ENCODE measurements around the gene PCNX1.

PCNX1 gene

DNA sequence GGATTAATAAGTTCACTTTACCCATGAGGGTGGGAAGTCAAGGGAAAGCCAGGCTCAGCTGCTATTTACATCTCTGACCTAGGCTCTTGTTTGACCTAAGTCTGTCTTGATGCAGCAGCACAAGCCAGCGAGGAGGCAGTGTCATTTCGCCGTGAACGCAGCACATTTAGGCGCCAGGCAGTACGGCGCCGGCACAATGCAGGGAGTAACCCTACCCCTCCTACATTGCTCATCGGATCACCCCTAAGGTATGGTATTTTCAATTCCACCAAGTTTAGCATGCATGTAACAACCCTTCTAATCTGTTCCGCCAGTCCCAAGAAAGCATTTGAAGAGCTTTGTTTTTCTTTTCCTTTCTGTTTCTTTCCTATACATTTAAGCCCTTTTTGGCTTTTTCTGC is 81.2 kb downstream of the PCNX1 start:
- H3K27ac ChIP-seq (ENCODE audit: insufficient read depth, low read depth, low read length, poor library complexity, severe bottlenecking), result no peak overlapping the region
- H3K36me3 ChIP-seq (ENCODE audit: control insufficient read depth, insufficient read depth, low read length), result no peaks in the 10 kb centered on the region
- no peaks in the 10 kb centered on the region for H3K4me1 ChIP-seq (ENCODE audit: control insufficient read depth, insufficient read depth, low read length)
- H3K27me3 ChIP-seq (ENCODE audit: control insufficient read depth, insufficient read depth, low read length, poor library complexity, severe bottlenecking), result no peaks in the 10 kb centered on the region
- H3K9me3 ChIP-seq (ENCODE audit: control insufficient read depth, low read length), result no peaks in the 10 kb centered on the region
- no peak overlapping the region for H3K4me3 ChIP-seq (ENCODE audit: insufficient read depth, low read depth, low read length)
- WGBS, 2 experiments, result 87 to 93% methylated on average over 10 of the region's 10 CpGs

DNA sequence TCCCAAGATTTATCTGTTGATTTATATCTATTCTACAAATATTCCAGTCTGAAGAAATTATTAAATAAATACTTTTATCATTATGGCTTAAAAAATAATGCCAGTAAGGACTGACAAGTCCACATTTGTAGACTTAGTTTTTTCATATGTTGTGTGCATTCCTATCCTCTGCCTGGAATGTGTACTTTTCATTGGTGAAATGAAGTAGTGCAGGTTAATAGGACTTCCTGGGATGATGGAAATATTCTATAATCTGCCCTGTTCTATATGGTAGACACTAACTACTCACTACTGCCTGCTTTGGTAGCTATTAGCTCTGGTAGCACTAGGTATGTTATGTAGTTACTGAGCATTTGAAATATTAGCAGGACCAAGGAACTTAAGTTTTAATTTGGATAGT is 86.7 kb downstream of the PCNX1 start:
- H3K36me3 ChIP-seq (ENCODE audit: control insufficient read depth, insufficient read depth, low read length), result no peaks in the 10 kb centered on the region
- no peaks in the 10 kb centered on the region for H3K9me3 ChIP-seq (ENCODE audit: control insufficient read depth, low read length)
- no peak overlapping the region for H3K27ac ChIP-seq (ENCODE audit: insufficient read depth, low read depth, low read length, poor library complexity, severe bottlenecking)
- no peak overlapping the region for H3K4me3 ChIP-seq (ENCODE audit: insufficient read depth, low read depth, low read length)
- no peaks in the 10 kb centered on the region for H3K27me3 ChIP-seq (ENCODE audit: control insufficient read depth, insufficient read depth, low read length, poor library complexity, severe bottlenecking)
- H3K4me1 ChIP-seq (ENCODE audit: control insufficient read depth, insufficient read depth, low read length), result no peaks in the 10 kb centered on the region

DNA sequence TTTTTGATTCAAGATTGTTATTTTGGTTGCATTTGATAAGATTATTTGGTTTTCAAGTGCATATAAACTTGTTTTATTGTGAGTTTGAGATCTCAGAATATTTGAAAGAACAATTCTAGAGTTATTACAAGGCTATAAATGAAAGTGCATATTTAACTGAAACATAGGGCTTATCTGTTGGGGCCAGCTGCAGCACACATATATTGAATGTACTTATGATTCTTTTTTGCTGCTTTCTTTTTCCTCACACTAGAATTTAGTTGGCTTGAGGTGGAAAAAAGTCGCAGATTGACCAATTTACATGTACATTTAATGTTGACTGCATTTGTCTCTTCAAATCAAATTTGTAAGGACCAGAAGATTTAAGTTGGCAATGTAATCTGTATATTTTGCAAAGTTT is 88.0 kb downstream of the PCNX1 start:
- Histone ChIP-seq H3K27ac (ENCODE audit: insufficient read depth, low read depth, low read length, poor library complexity, severe bottlenecking) (no peak overlapping the region), H3K4me1 (ENCODE audit: control insufficient read depth, insufficient read depth, low read length) (no peaks in the 10 kb centered on the region), H3K27me3 (ENCODE audit: control insufficient read depth, insufficient read depth, low read length, poor library complexity, severe bottlenecking) (no peaks in the 10 kb centered on the region), H3K9me3 (ENCODE audit: control insufficient read depth, low read length) (no peaks in the 10 kb centered on the region), H3K36me3 (ENCODE audit: control insufficient read depth, insufficient read depth, low read length) (no peaks in the 10 kb centered on the region), H3K4me3 (ENCODE audit: insufficient read depth, low read depth, low read length) (no peak overlapping the region)
- WGBS, 2 experiments, result 83 to 100% methylated on average over 1 of the region's 1 CpG

DNA sequence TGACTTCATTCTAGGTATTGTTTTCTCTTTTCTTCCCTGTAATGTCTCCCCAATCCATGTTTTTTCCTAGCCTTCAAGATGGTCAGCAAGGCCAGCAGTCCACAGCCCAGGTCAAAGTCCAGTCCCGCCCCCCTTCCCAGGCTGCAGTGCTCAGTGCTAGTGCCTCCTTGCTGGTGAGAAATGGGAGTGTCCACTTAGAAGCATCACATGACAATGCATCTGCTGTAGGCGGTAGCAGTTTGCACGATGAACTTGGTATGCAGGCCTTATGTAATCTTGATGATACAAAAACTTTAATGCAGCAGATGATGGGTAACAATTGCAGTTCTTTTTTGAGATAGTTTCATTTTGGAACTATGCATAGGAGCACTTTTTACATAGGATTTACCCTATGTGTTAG is 88.4 kb downstream of the PCNX1 start:
- Histone ChIP-seq H3K9me3 (ENCODE audit: control insufficient read depth, low read length) (no peaks in the 10 kb centered on the region), H3K4me1 (ENCODE audit: control insufficient read depth, insufficient read depth, low read length) (no peaks in the 10 kb centered on the region), H3K36me3 (ENCODE audit: control insufficient read depth, insufficient read depth, low read length) (no peaks in the 10 kb centered on the region), H3K27me3 (ENCODE audit: control insufficient read depth, insufficient read depth, low read length, poor library complexity, severe bottlenecking) (no peaks in the 10 kb centered on the region), H3K4me3 (ENCODE audit: insufficient read depth, low read depth, low read length) (no peak overlapping the region), H3K27ac (ENCODE audit: insufficient read depth, low read depth, low read length, poor library complexity, severe bottlenecking) (no peak overlapping the region)
- 91 to 93% methylated on average over 3 of the region's 3 CpGs for whole genome bisulfite sequencing, 2 experiments

- H3K27me3 ChIP-seq (ENCODE audit: control insufficient read depth, insufficient read depth, low read length, poor library complexity, severe bottlenecking), result no peaks in the 10 kb centered on the region
- no peaks in the 10 kb centered on the region for H3K36me3 ChIP-seq (ENCODE audit: control insufficient read depth, insufficient read depth, low read length)
- no peak overlapping the region for H3K27ac ChIP-seq (ENCODE audit: insufficient read depth, low read depth, low read length, poor library complexity, severe bottlenecking)
- H3K4me3 ChIP-seq (ENCODE audit: insufficient read depth, low read depth, low read length), result no peak overlapping the region
- no peaks in the 10 kb centered on the region for H3K4me1 ChIP-seq (ENCODE audit: control insufficient read depth, insufficient read depth, low read length)
- no peaks in the 10 kb centered on the region for H3K9me3 ChIP-seq (ENCODE audit: control insufficient read depth, low read length)
- WGBS, 2 experiments, result 100% methylated on average over 1 of the region's 1 CpG; no CpG with 5 or more reads in 1 of the 2 experiments
Measured at GRCh38 chr14:70999117-70999516, 91.9 kb downstream of the PCNX1 start.

- no peak overlapping the region for H3K27ac ChIP-seq (ENCODE audit: insufficient read depth, low read depth, low read length, poor library complexity, severe bottlenecking)
- no peak overlapping the region for H3K4me3 ChIP-seq (ENCODE audit: insufficient read depth, low read depth, low read length)
- no peaks in the 10 kb centered on the region for H3K36me3 ChIP-seq (ENCODE audit: control insufficient read depth, insufficient read depth, low read length)
- H3K27me3 ChIP-seq (ENCODE audit: control insufficient read depth, insufficient read depth, low read length, poor library complexity, severe bottlenecking), result no peaks in the 10 kb centered on the region
- H3K4me1 ChIP-seq (ENCODE audit: control insufficient read depth, insufficient read depth, low read length), result no peaks in the 10 kb centered on the region
- WGBS, 2 experiments, result 90 to 100% methylated on average over 1 of the region's 2 CpGs
- no peaks in the 10 kb centered on the region for H3K9me3 ChIP-seq (ENCODE audit: control insufficient read depth, low read length)
Measured at GRCh38 chr14:71000091-71000490, 92.8 kb downstream of the PCNX1 start.

DNA sequence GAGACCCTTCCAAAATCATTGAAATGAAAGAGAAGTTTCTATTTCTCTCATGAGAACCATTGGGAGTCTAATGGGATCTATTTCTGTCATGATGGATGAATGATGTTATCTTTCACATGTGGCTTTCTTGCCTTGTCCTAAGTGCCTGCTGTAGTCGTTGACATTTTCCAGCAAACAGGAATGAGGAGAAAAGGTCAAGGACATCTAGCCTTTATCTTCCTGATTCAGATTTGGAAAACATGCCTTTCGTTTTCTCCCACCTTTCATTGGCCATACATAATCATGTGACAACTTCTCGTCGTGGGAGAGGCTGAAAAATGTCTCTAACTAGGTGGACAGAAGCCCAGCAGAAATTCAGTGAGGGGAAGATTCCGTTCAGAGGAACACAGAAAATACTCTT is 94.5 kb downstream of the PCNX1 start:
- Histone ChIP-seq H3K27ac (ENCODE audit: insufficient read depth, low read depth, low read length, poor library complexity, severe bottlenecking) (no peak overlapping the region), H3K9me3 (ENCODE audit: control insufficient read depth, low read length) (no peaks in the 10 kb centered on the region), H3K36me3 (ENCODE audit: control insufficient read depth, insufficient read depth, low read length) (no peaks in the 10 kb centered on the region), H3K27me3 (ENCODE audit: control insufficient read depth, insufficient read depth, low read length, poor library complexity, severe bottlenecking) (no peaks in the 10 kb centered on the region), H3K4me1 (ENCODE audit: control insufficient read depth, insufficient read depth, low read length) (no peaks in the 10 kb centered on the region), H3K4me3 (ENCODE audit: insufficient read depth, low read depth, low read length) (no peak overlapping the region)
- WGBS, 2 experiments, result 90 to 92% methylated on average over 5 of the region's 5 CpGs

DNA sequence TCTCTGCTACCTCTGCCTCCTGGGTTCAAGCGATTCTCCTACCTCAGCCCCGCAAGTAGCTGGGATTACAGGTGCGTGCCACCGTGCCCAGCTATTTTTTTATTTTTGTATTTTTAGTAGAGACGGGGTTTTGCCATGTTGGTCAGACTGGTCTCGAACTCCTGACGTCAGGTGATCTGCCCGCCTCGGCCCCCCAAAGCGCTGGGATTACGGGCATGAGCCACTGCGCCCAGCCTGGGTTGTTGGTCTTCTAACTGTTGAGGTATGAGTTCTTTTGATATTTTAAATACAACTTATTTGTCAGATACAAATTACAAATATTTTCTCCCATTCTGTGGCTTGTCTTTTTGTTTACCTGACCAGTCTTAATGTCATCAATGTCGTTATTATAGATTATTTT is 95.9 kb downstream of the PCNX1 start:
- WGBS, 2 experiments, result 77 to 93% methylated on average over 12 to 13 of the region's 13 CpGs
- Histone ChIP-seq H3K36me3 (ENCODE audit: control insufficient read depth, insufficient read depth, low read length) (no peaks in the 10 kb centered on the region), H3K4me3 (ENCODE audit: insufficient read depth, low read depth, low read length) (no peak overlapping the region)

DNA sequence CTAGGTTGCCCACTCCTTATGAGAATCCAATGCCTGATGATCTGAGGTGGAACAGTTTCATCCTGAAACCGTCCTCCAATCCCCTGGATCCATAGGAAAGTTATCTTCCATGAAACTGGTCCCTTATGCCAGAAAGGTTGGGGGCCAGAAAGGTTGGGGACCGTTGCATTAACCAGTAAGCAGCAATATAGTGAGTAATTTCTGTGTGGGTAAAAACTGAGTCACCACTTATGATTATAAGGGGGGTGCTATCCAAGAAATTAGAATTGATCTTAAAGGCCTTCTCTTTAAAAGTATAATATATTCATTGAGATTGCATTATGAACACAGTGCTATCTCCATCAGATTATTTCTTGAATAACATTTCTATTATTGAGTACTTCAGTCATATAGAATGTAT is 97.2 kb downstream of the PCNX1 start:
- H3K27ac ChIP-seq (ENCODE audit: insufficient read depth, low read depth, low read length, poor library complexity, severe bottlenecking), result no peak overlapping the region
- H3K9me3 ChIP-seq (ENCODE audit: control insufficient read depth, low read length), result no peaks in the 10 kb centered on the region
- H3K27me3 ChIP-seq (ENCODE audit: control insufficient read depth, insufficient read depth, low read length, poor library complexity, severe bottlenecking), result no peaks in the 10 kb centered on the region
- H3K4me3 ChIP-seq (ENCODE audit: insufficient read depth, low read depth, low read length), result no peak overlapping the region
- H3K4me1 ChIP-seq (ENCODE audit: control insufficient read depth, insufficient read depth, low read length), result no peaks in the 10 kb centered on the region
- H3K36me3 ChIP-seq (ENCODE audit: control insufficient read depth, insufficient read depth, low read length), result no peaks in the 10 kb centered on the region
- 92 to 95% methylated on average over 2 of the region's 2 CpGs for WGBS, 2 experiments

More for the DNA sequence above, 95.9 kb downstream of the PCNX1 start:
- Histone ChIP-seq H3K4me1 (ENCODE audit: control insufficient read depth, insufficient read depth, low read length) (no peaks in the 10 kb centered on the region), H3K9me3 (ENCODE audit: control insufficient read depth, low read length) (no peaks in the 10 kb centered on the region), H3K27ac (ENCODE audit: insufficient read depth, low read depth, low read length, poor library complexity, severe bottlenecking) (no peak overlapping the region), H3K27me3 (ENCODE audit: control insufficient read depth, insufficient read depth, low read length, poor library complexity, severe bottlenecking) (no peaks in the 10 kb centered on the region)

- 92 to 95% methylated on average over 4 of the region's 4 CpGs for WGBS, 2 experiments
- Histone ChIP-seq H3K4me3 (ENCODE audit: insufficient read depth, low read depth, low read length) (no peak overlapping the region), H3K9me3 (ENCODE audit: control insufficient read depth, low read length) (no peaks in the 10 kb centered on the region), H3K27me3 (ENCODE audit: control insufficient read depth, insufficient read depth, low read length, poor library complexity, severe bottlenecking) (no peaks in the 10 kb centered on the region), H3K27ac (ENCODE audit: insufficient read depth, low read depth, low read length, poor library complexity, severe bottlenecking) (no peak overlapping the region), H3K36me3 (ENCODE audit: control insufficient read depth, insufficient read depth, low read length) (no peaks in the 10 kb centered on the region), H3K4me1 (ENCODE audit: control insufficient read depth, insufficient read depth, low read length) (no peaks in the 10 kb centered on the region)
Measured at GRCh38 chr14:71005076-71005475, 97.8 kb downstream of the PCNX1 start.

GRCh38 chr14:71006200-71006563 is 98.9 kb downstream of the PCNX1 start:
- no peaks in the 10 kb centered on the region for H3K27me3 ChIP-seq (ENCODE audit: control insufficient read depth, insufficient read depth, low read length, poor library complexity, severe bottlenecking)
- H3K27ac ChIP-seq (ENCODE audit: insufficient read depth, low read depth, low read length, poor library complexity, severe bottlenecking), result no peak overlapping the region
- WGBS, 2 experiments, result 85 to 96% methylated on average over 2 of the region's 2 CpGs
- H3K9me3 ChIP-seq (ENCODE audit: control insufficient read depth, low read length), result no peaks in the 10 kb centered on the region
- H3K36me3 ChIP-seq (ENCODE audit: control insufficient read depth, insufficient read depth, low read length), result no peaks in the 10 kb centered on the region
- no peak overlapping the region for H3K4me3 ChIP-seq (ENCODE audit: insufficient read depth, low read depth, low read length)
- no peaks in the 10 kb centered on the region for H3K4me1 ChIP-seq (ENCODE audit: control insufficient read depth, insufficient read depth, low read length)
